HG03354 (cell line): ENCODE data around the gene VCAN.
A peak's percentile ranks its signal among the peaks of the same experiment; 100 is the strongest.

ENCODE experiments used
- ATAC-seq: cut with Tn5 transposase; IDR thresholded peaks from one replicate; pipeline ENCODE4 v1.9.1; 2021; ENCODE audit warnings: mild to moderate bottlenecking; ENCODE audit not compliant: unreplicated experiment, poor library complexity, severe bottlenecking

VCAN gene

GRCh38 chr5:83526289-83526688 lies 54.7 kb downstream of the VCAN start:
- ATAC-seq, result no peak

GRCh38 chr5:83527221-83527620 lies 55.7 kb downstream of the VCAN start:
- no peak for ATAC-seq

GRCh38 chr5:83527722-83528438 lies 56.3 kb downstream of the VCAN start:
- ATAC-seq, result no peak

- ATAC-seq, result no peak
Measured at GRCh38 chr5:83528439-83528769, 56.9 kb downstream of the VCAN start.

- no peak for ATAC-seq
Measured at GRCh38 chr5:83530193-83530592, 58.6 kb downstream of the VCAN start.

- no peak for ATAC-seq
Measured at GRCh38 chr5:83531661-83532060, 60.1 kb downstream of the VCAN start.

GRCh38 chr5:83538786-83539462 lies 67.4 kb downstream of the VCAN start:
- ATAC-seq, result peak; percentile 89

- ATAC-seq, result no peak
Measured at GRCh38 chr5:83539463-83539790, 67.9 kb downstream of the VCAN start.

GRCh38 chr5:83540105-83540504 lies 68.6 kb downstream of the VCAN start:
- no peak for ATAC-seq

- no peak for ATAC-seq
Measured at GRCh38 chr5:83540783-83541182, 69.2 kb downstream of the VCAN start.

GRCh38 chr5:83542839-83543238 lies 71.3 kb downstream of the VCAN start:
- ATAC-seq, result no peak

- no peak for ATAC-seq
Measured at GRCh38 chr5:83543898-83544297, 72.4 kb downstream of the VCAN start.

GRCh38 chr5:83547161-83547560 lies 75.6 kb downstream of the VCAN start:
- ATAC-seq, result no peak

GRCh38 chr5:83547889-83548288 lies 76.3 kb downstream of the VCAN start:
- ATAC-seq, result no peak

GRCh38 chr5:83548581-83548980 lies 77.0 kb downstream of the VCAN start:
- no peak for ATAC-seq

GRCh38 chr5:83549076-83549475 lies 77.5 kb downstream of the VCAN start:
- ATAC-seq, result no peak

GRCh38 chr5:83549674-83550073 lies 78.1 kb downstream of the VCAN start:
- no peak for ATAC-seq

GRCh38 chr5:83551821-83552220 lies 80.3 kb downstream of the VCAN start:
- no peak for ATAC-seq

- no peak for ATAC-seq
Measured at GRCh38 chr5:83552275-83552674, 80.7 kb downstream of the VCAN start.

- ATAC-seq, result no peak
Measured at GRCh38 chr5:83553000-83553486, 81.5 kb downstream of the VCAN start.

GRCh38 chr5:83554133-83554532 lies 82.6 kb downstream of the VCAN start:
- ATAC-seq, result no peak

- ATAC-seq, result no peak
Measured at GRCh38 chr5:83554686-83555085, 83.1 kb downstream of the VCAN start.
